ENCODE data around the gene UPK3B. TPM values are rescaled to one million over a fixed set of nuclear protein-coding genes. Genes with fewer than 3 reads are reported as not detected.
"Not testable (repeated sequence)": the region's sequence is repeated elsewhere in the genome, so short reads cannot be mapped to it uniquely, and the experiment has no call there.

Gene UPK3B
- total RNA-seq, 1 donor from 2014 or later: 0.64 TPM

DNA sequence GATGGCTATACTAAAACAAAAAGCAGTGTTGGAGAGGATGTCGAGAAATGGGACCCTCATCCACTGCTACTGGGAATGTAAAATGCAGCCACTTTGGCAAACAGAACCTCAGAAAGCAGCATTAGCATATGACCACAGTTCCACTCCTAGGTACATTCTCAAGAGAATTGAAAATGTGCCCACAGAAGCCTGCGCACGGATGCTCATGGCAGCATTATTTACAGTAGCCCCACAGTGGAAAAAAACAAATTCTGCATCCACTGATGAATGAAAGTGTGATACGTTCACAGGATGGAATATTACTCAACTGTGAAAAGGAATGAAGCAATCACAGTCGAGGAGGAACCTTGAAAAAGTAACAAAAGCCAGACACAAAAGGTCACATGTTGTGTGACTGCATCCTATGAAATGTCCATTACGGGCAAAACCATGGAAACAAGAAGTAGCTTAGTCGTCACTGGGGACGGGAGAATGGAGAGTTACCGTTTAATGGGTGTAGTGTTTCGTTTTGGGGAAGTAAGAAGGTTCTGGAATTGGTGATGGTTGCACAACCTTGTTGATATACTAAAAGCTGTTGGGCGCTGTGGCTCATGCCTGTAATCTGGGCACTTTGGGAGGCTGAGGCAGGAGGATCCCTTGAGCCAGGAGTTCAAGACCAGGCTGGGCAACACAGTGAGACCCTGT lies 2.5 kb upstream of the UPK3B start:
- Histone ChIP-seq H3K4me1 (ENCODE audit: insufficient read depth, low read length) (peaks cover 5% of the 10 kb centered on the region), H3K9me3 (ENCODE audit: insufficient read depth, low read depth, low read length) (no peaks in the 10 kb centered on the region), H3K79me2 (ENCODE audit: insufficient read depth, low read length) (no peaks in the 10 kb centered on the region), H3K4me2 (ENCODE audit: low read length) (no peak overlapping the region), H4K20me1 (ENCODE audit: insufficient read depth, low read length) (no peaks in the 10 kb centered on the region), H3K27ac (ENCODE audit: low read depth, low read length) (no peak overlapping the region), H3K27me3 (ENCODE audit: insufficient read depth, low read length) (no peaks in the 10 kb centered on the region), H3K9ac (ENCODE audit: low read length) (no peak overlapping the region), H3K4me3 (ENCODE audit: insufficient read depth, low read depth, low read length) (no peak overlapping the region), H2AFZ (ENCODE audit: low read depth, low read length) (no peak overlapping the region), H3K36me3 (ENCODE audit: insufficient read depth, low read length) (no peaks in the 10 kb centered on the region)
- FAIRE-seq (no peak), DNase-seq (ENCODE audit: low read depth) (no peak)
- TF ChIP-seq EZH2 (IDR thresholded peaks at IDR 0.05; ENCODE audit: insufficient read depth, low read length): no peak
- no peak for TF ChIP-seq CTCF (IDR thresholded peaks at IDR 0.05; ENCODE audit: insufficient read depth, low read depth, low read length)
- Mint-ChIP-seq H3K4me1 (ENCODE audit: low read depth, unreplicated experiment) (peaks cover 9% of the 10 kb centered on the region), H3K27ac (ENCODE audit: unreplicated experiment) (no peak overlapping the region), H3K27me3 (ENCODE audit: low read depth, unreplicated experiment) (no peaks in the 10 kb centered on the region), H3K9me3 (ENCODE audit: unreplicated experiment) (peaks cover 2% of the 10 kb centered on the region), H3K36me3 (ENCODE audit: low read depth, unreplicated experiment) (peaks cover 3% of the 10 kb centered on the region), H3K4me3 (ENCODE audit: unreplicated experiment) (no peak overlapping the region)

DNA sequence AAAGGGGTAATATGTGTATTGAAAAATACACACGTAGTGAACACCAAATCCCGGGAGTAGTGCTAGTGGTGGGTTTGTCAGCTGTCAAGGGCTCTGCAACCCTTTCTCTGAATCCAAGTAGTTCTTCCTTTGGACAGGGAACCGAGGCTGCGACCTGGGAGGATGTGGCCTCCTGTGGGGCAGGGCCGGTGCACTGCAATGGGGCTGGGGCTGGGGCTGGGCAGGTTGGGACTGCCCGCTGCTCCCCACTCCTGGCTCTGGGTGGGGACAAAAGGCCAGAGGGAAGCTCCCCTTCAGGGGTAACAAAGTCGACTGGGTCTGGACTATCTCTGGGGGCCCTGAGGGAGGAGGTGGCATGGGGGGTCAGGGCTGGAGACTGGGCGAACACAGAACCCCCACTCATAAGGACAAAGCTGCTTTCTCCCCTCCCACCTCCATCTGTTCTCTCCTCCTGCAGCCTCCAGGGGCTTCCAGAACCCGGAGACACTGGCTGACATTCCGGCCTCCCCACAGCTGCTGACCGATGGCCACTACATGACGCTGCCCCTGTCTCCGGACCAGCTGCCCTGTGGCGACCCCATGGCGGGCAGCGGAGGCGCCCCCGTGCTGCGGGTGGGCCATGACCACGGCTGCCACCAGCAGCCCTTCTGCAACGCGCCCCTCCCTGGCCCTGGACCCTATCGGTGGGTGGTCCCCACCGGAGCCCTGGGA lies 1.0 kb downstream of the UPK3B start:
- not testable (repeated sequence) for H2AFZ ChIP-seq (ENCODE audit: low read depth, low read length); H3K4me3 ChIP-seq (ENCODE audit: insufficient read depth, low read depth, low read length); H3K4me1 ChIP-seq (ENCODE audit: insufficient read depth, low read length); H3K4me3 Mint-ChIP-seq (ENCODE audit: unreplicated experiment); H3K27me3 Mint-ChIP-seq (ENCODE audit: low read depth, unreplicated experiment); H3K9me3 Mint-ChIP-seq (ENCODE audit: unreplicated experiment); H3K9me3 ChIP-seq (ENCODE audit: insufficient read depth, low read depth, low read length); H3K27ac ChIP-seq (ENCODE audit: low read depth, low read length); FAIRE-seq; H4K20me1 ChIP-seq (ENCODE audit: insufficient read depth, low read length); H3K9ac ChIP-seq (ENCODE audit: low read length); H3K36me3 ChIP-seq (ENCODE audit: insufficient read depth, low read length); H3K4me2 ChIP-seq (ENCODE audit: low read length); H3K4me1 Mint-ChIP-seq (ENCODE audit: low read depth, unreplicated experiment); DNase-seq (ENCODE audit: low read depth); H3K36me3 Mint-ChIP-seq (ENCODE audit: low read depth, unreplicated experiment); H3K27me3 ChIP-seq (ENCODE audit: insufficient read depth, low read length); H3K27ac Mint-ChIP-seq (ENCODE audit: unreplicated experiment); H3K79me2 ChIP-seq (ENCODE audit: insufficient read depth, low read length)

- not testable (repeated sequence) for H3K36me3 ChIP-seq (ENCODE audit: insufficient read depth, low read length); H3K27ac Mint-ChIP-seq (ENCODE audit: unreplicated experiment); H3K27me3 Mint-ChIP-seq (ENCODE audit: low read depth, unreplicated experiment); H3K4me1 ChIP-seq (ENCODE audit: insufficient read depth, low read length); H3K9ac ChIP-seq (ENCODE audit: low read length); H3K4me1 Mint-ChIP-seq (ENCODE audit: low read depth, unreplicated experiment); H3K4me2 ChIP-seq (ENCODE audit: low read length); H3K27ac ChIP-seq (ENCODE audit: low read depth, low read length); DNase-seq (ENCODE audit: low read depth); H3K27me3 ChIP-seq (ENCODE audit: insufficient read depth, low read length); FAIRE-seq; H2AFZ ChIP-seq (ENCODE audit: low read depth, low read length); H3K9me3 Mint-ChIP-seq (ENCODE audit: unreplicated experiment); H3K79me2 ChIP-seq (ENCODE audit: insufficient read depth, low read length); H3K9me3 ChIP-seq (ENCODE audit: insufficient read depth, low read depth, low read length); H4K20me1 ChIP-seq (ENCODE audit: insufficient read depth, low read length); H3K4me3 Mint-ChIP-seq (ENCODE audit: unreplicated experiment); H3K36me3 Mint-ChIP-seq (ENCODE audit: low read depth, unreplicated experiment); H3K4me3 ChIP-seq (ENCODE audit: insufficient read depth, low read depth, low read length)
These were observed 1.8 kb downstream of the UPK3B start for GRCh38 chr7:76511911-76512885.

Measured in astrocyte (in vitro differentiated cells and primary cell).